Muscle of leg (tissue), 11 donors: ENCODE data around the gene ISM2. TPM values are rescaled to one million over a fixed set of nuclear protein-coding genes. Genes with fewer than 3 reads are reported as not detected.
"Not testable (repeated sequence)": the region's sequence is repeated elsewhere in the genome, so short reads cannot be mapped to it uniquely, and the experiment has no call there.

Experiments used
- DNase-seq: peaks from one replicate; pipeline ENCODE4 v3.0.0; 2013
- H3K27ac ChIP-seq: one replicate; pipeline ENCODE4 v1.5.1; 2013; ENCODE audit warnings: mild to moderate bottlenecking, low read length, control low read depth
- H3K27me3 ChIP-seq: one replicate; pipeline ENCODE4 v1.6.1; 2013; ENCODE audit warnings: low read length; ENCODE audit not compliant: control insufficient read depth, insufficient read depth
- H3K36me3 ChIP-seq: one replicate; pipeline ENCODE4 v1.6.1; 2013; ENCODE audit warnings: low read length; ENCODE audit not compliant: control insufficient read depth, insufficient read depth
- H3K4me1 ChIP-seq: one replicate; pipeline ENCODE4 v1.6.1; 2013; ENCODE audit warnings: low read length; ENCODE audit not compliant: control insufficient read depth, insufficient read depth
- H3K4me3 ChIP-seq: one replicate; pipeline ENCODE4 v1.5.1; 2013; ENCODE audit warnings: low read length, control low read depth
- H3K9me3 ChIP-seq: replicated peaks from 2 replicates; pipeline ENCODE4 v1.6.1; 2013; ENCODE audit warnings: low read depth, low read length; ENCODE audit not compliant: control insufficient read depth
- WGBS: methylation state at CpG from one replicate; pipeline ENCODE4 v1.1.5; 2013; ENCODE audit warnings: missing lambda C conversion rate; ENCODE audit not compliant: insufficient coverage; 5-methylcytosine and 5-hydroxymethylcytosine counted together
- polyA plus RNA-seq, 8 donors: library from polyadenylated mRNA; unstranded; fragments of 120-200 nt; gene quantifications; one replicate each; pipeline versions ENCODE4 v1.2.1 to v1.2.3, GENCODE V29; 2013; ENCODE audit warnings: inconsistent platforms in 1 of 8, low replicate concordance in 1 of 8; ENCODE audit not compliant: insufficient read length in 8 of 8, insufficient read depth in 1 of 8
- total RNA-seq: library from RNA; stranded (reverse); fragments of 120-200 nt; gene quantifications from one replicate; pipeline ENCODE4 v1.2.4, GENCODE V29; 2013

ISM2 gene
- total and polyA plus RNA-seq, 9 donors: 0.08 to 0.21 (median 0.10) TPM; not detected in 3

- no peak for DNase-seq
- H3K4me3 ChIP-seq: no peak overlapping the region
- H3K27ac ChIP-seq: no peak overlapping the region
- no peaks in the 10 kb centered on the region for H3K4me1 ChIP-seq
- no peaks in the 10 kb centered on the region for H3K27me3 ChIP-seq
- no peaks in the 10 kb centered on the region for H3K9me3 ChIP-seq
- peaks cover 2% of the 10 kb centered on the region for H3K36me3 ChIP-seq
Observed at GRCh38 chr14:77531071-77531470, 32.5 kb upstream of the ISM2 start.

GRCh38 chr14:77529963-77530362 is 31.3 kb upstream of the ISM2 start:
- H3K4me3 ChIP-seq: no peak overlapping the region
- peaks cover 2% of the 10 kb centered on the region for H3K36me3 ChIP-seq
- DNase-seq: no peak
- no peaks in the 10 kb centered on the region for H3K27me3 ChIP-seq
- H3K4me1 ChIP-seq: no peaks in the 10 kb centered on the region
- H3K9me3 ChIP-seq: no peaks in the 10 kb centered on the region
- H3K27ac ChIP-seq: no peak overlapping the region

DNA sequence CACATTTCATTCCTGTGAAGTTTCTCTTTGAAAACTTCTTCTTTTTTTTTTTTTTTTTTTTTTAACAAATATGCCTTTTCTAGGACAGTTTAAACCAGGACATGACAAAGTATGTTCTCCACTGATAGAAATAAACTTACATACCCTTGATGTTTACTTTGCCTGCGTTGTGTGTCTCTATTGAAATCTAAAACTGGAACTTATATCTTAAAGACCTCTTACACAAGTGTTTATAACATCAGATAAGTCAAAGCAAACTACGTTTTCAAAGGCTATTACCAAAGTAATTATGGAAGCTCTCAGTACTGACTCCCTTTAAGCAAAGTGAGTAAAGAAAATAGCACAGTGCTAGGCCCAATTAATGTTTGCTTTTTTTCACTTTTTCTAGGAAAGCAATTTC is 30.6 kb upstream of the ISM2 start:
- no CpG with 5 or more reads among the region's 2 CpGs for WGBS
- no peak for DNase-seq
- Histone ChIP-seq H3K4me3 (no peak overlapping the region), H3K27ac (no peak overlapping the region), H3K9me3 (no peaks in the 10 kb centered on the region), H3K4me1 (no peaks in the 10 kb centered on the region), H3K36me3 (peaks cover 2% of the 10 kb centered on the region), H3K27me3 (no peaks in the 10 kb centered on the region)

GRCh38 chr14:77528701-77529100 is 30.1 kb upstream of the ISM2 start:
- H3K4me1 ChIP-seq, H3K9me3 ChIP-seq, H3K27me3 ChIP-seq, H3K27ac ChIP-seq, H3K36me3 ChIP-seq, DNase-seq, H3K4me3 ChIP-seq: not testable (repeated sequence)
- 100% methylated on average over 2 of the region's 5 CpGs for WGBS

DNA sequence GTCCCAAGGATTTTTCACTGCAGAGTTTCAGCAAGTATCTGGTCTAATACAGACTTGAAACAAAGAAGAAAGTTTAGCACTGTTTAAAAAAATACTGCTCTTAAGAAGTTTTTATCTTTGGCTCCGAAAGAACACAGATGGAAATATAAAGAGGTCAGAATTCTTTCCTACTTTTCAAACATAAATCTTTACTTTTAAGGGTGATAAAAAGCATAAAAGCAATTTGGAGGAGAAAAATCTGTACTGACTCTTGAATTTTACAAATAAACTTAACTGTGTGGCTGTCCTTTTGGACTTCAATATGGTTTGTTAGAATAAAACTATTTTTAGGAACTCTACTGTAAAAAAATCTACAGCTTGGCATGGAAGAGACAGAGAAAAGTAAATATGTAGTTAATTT is 27.6 kb upstream of the ISM2 start:
- Histone ChIP-seq H3K27me3 (no peaks in the 10 kb centered on the region), H3K4me1 (no peaks in the 10 kb centered on the region), H3K36me3 (peaks cover 2% of the 10 kb centered on the region), H3K4me3 (no peak overlapping the region), H3K27ac (no peak overlapping the region), H3K9me3 (no peaks in the 10 kb centered on the region)
- WGBS: no CpG with 5 or more reads among the region's 1 CpG
- peak; percentile 23 for DNase-seq

DNA sequence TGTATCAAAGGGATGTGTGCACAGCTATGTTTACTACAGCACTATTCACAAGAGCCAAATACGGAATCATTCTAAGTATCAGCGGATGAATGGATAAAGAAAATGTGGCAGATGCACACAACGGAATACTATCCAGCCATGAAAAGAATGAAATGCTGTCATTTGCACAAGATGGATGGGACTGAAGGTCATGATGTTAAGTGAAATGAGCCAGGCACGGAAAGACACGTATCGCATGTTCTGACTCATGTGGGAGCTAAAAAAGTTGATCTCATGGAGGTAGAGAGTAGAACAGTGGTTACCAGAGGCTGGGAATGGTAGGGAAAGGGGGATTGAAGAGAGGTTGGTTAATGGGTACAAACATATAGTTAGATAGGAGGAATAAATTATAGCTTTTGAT is 25.9 kb upstream of the ISM2 start:
- Histone ChIP-seq H3K4me3 (no peak overlapping the region), H3K9me3 (no peaks in the 10 kb centered on the region), H3K36me3 (peaks cover 5% of the 10 kb centered on the region), H3K27me3 (no peaks in the 10 kb centered on the region), H3K27ac (no peak overlapping the region), H3K4me1 (no peaks in the 10 kb centered on the region)
- DNase-seq: no peak
- WGBS: 87% methylated on average over 6 of the region's 6 CpGs

DNA sequence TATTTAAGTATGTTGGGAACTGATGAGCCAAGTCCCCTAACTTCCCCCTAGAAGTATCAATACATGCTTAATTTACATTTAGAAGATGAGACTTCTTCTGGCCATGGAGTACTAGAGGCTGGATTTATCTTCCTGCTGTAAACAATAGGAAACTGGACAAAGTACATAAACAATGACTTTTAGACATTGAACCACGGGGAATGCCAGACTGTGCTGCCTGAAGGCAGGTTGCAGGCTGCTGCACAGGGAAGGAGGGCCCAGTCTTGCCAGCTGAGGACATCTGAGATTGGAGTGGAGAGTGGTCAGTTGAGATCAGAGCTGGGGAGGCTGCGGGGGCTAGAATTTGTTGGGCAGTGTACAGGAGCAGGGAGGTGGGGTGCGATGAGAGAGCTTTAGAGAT is 24.5 kb upstream of the ISM2 start:
- Histone ChIP-seq H3K4me3 (no peak overlapping the region), H3K27ac (no peak overlapping the region), H3K4me1 (no peaks in the 10 kb centered on the region), H3K36me3 (peaks cover 7% of the 10 kb centered on the region), H3K27me3 (no peaks in the 10 kb centered on the region), H3K9me3 (no peaks in the 10 kb centered on the region)
- no peak for DNase-seq
- WGBS: 75% methylated on average over 3 of the region's 3 CpGs

GRCh38 chr14:77520555-77520954 is 21.9 kb upstream of the ISM2 start:
- DNase-seq: no peak
- no peaks in the 10 kb centered on the region for H3K9me3 ChIP-seq
- H3K27ac ChIP-seq: no peak overlapping the region
- H3K27me3 ChIP-seq: no peaks in the 10 kb centered on the region
- H3K4me1 ChIP-seq: no peaks in the 10 kb centered on the region
- H3K4me3 ChIP-seq: no peak overlapping the region
- 73% methylated on average over 4 of the region's 4 CpGs for WGBS
- H3K36me3 ChIP-seq: peaks cover 16% of the 10 kb centered on the region

DNA sequence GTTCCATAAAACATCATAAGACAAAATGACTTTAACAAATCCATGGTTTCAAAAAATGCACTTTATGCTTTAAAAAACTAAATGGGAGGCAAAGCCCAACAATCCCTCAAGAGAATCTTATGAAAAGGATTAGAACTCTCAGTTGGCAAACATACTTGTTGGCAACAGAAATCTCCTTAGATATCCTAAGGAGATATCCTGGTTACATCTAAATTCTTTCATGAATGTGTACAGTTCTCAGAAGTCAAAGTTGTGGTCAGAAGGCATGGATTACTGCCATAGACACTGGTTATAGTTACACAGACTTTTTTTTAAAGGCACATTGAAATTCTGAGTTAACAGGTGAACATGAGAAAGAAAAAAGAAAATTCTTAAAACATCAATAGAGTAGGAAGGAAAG is 17.5 kb upstream of the ISM2 start:
- H3K27ac ChIP-seq: no peak overlapping the region
- no peaks in the 10 kb centered on the region for H3K4me1 ChIP-seq
- no peak for DNase-seq
- no peaks in the 10 kb centered on the region for H3K9me3 ChIP-seq
- no peak overlapping the region for H3K4me3 ChIP-seq
- peaks cover 31% of the 10 kb centered on the region for H3K36me3 ChIP-seq
- H3K27me3 ChIP-seq: no peaks in the 10 kb centered on the region

DNA sequence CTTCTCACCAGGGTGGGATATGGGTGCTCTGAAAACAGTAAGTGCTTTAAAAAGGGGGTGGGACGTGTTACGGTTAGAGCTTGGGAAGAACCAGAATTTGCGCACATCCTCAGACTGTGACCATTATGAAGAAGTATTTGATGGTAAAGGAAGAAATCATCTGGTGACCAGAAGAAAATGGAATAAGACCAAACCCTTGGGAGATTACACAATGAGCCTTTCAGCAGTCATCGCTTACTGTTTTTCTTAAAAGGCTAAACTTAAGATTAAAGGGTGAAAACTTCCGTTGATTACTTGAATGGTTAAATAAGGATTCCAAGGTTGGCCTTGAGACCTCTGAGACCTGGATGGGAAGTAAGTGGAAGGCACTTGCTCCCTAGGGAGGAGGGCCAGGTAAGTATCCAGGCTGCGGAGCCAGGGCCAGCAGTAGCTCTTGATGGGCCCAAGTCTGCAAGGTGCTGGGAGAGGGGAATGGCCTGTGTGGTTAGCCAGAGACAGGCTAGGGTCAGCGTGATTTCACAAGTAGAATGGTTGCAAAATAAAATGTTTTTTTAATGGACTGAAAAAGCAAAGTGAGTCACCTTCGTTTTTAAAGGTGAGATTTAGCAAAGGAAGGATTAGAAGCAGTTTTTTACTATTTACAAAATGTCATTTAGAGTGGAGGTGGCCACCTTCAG is 13.0 kb upstream of the ISM2 start:
- DNase-seq: no peak
- no peak overlapping the region for H3K27ac ChIP-seq
- peaks cover 21% of the 10 kb centered on the region for H3K36me3 ChIP-seq
- H3K9me3 ChIP-seq: no peaks in the 10 kb centered on the region
- 95% methylated on average over 6 of the region's 8 CpGs for WGBS
- no peaks in the 10 kb centered on the region for H3K4me1 ChIP-seq
- H3K4me3 ChIP-seq: no peak overlapping the region
- H3K27me3 ChIP-seq: no peaks in the 10 kb centered on the region

- WGBS: no CpG with 5 or more reads among the region's 4 CpGs
- peaks cover 24% of the 10 kb centered on the region for H3K36me3 ChIP-seq
Observed at GRCh38 chr14:77509366-77509765, 10.8 kb upstream of the ISM2 start.

More at GRCh38 chr14:77509366-77509765, 10.8 kb upstream of the ISM2 start:
- no peak for DNase-seq
- Histone ChIP-seq H3K9me3 (no peaks in the 10 kb centered on the region), H3K4me3 (no peak overlapping the region), H3K4me1 (no peaks in the 10 kb centered on the region), H3K27ac (no peak overlapping the region), H3K27me3 (no peaks in the 10 kb centered on the region)
